Suppressor macrophage treated with lipopolysaccharide for 1 hour (primary cell): Measurements from ENCODE around the gene ZYG11B.
"Not testable (repeated sequence)": the region's sequence is repeated elsewhere in the genome, so short reads cannot be mapped to it uniquely, and the experiment has no call there.

Experiments used
- DNase-seq, 3 donors: peaks; one replicate each; pipeline ENCODE4 v3.0.0-alpha.2; 2020 to 2022

Gene ZYG11B

DNA sequence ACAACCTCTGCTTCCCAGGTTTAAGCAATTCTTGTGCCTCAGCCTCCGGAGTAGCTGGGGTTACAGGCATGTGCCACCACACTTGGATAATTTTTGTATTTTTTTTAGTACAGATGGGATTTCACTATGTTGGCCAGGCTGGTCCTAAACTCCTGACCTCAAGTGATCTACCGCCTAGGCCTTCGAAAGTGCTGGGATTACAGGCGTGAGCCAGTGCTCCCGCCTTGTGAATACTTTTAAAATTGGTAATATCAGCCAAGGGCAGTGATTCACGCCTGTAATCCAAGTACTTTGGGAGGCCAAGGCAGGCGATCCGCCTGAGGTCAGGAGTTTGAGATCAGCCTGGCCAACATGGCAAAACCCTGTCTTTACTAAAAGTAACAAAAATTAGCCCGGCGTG, 33.7 kb downstream of the ZYG11B start:
- no peak for DNase-seq

DNA sequence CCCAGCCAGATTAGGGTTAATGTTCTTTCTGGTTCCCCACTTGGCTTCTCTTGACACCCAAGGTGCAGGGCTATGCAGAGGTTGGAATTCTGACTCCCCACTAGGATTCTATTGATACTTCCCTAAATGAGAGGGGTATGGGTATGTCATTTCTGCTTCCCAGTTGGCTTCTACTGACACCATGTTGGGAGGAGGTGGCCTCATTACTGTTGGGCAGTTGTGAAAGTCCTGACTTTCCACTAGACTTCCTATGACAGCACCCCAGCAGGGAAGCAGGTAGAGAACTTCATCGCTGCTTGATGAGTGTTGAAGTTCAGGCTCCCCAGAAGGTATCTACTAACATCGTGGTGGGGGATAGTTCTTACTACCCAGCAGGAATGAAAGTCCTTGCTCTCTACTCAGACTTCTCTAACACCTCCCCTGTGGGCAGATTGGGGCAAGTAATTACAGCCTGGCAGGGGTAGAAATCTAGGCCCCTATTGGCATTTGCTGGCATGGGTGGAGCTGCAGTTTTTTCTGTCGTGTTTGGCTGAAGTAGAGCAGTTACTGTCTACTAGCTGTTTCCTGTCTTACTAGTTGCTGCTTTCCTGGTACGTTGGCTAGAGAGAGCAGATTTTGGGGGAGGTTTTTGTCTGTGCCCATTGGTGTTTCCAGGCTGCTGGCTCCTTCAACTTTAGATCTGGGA, 41.5 kb downstream of the ZYG11B start:
- DNase-seq, result peak; percentile 35 to 51 (median 46)

DNA sequence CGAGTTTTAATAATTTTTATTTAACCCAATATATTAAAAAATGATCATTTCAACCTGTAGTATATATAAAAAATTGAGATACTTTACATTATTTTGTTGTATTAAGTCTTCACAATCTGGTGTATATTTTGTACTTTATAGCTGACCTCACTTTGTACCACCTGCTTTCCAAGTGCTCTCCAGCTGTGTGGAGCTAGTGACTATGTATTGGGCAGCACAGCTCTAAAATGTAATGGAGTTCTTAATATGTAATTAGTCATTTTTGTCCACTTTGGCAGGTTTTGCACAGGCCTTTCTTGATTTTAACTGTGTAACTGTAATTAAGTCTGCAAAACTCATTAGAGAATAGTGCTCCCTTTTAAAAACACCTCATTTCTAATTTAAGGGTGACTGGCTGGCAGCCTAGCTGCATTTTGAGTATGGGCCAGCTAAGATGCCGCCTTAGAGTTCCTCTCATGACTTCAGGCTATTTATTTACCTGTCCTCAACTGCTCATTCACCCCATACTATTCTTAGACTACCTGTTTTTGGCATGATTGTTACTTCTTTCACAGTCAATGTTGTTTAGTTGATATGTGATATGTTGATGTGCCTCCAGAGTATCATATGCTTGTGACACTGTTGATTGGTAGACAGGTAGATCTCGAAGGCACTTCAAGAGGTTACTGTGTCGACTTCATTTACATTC, 43.2 kb downstream of the ZYG11B start:
- DNase-seq, result no peak

DNA sequence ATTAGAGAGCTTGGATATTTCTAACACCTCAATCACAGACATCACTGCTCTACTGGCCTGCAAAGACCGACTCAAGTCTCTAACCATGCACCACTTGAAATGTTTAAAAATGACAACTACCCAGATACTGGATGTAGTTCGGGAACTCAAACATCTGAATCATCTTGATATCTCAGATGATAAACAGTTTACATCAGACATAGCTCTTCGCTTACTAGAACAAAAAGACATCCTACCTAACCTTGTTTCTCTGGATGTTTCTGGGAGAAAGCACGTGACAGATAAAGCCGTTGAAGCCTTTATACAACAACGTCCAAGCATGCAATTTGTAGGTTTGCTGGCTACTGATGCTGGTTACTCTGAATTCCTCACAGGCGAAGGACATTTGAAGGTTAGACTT, 45.1 kb downstream of the ZYG11B start:
- DNase-seq, result no peak

DNA sequence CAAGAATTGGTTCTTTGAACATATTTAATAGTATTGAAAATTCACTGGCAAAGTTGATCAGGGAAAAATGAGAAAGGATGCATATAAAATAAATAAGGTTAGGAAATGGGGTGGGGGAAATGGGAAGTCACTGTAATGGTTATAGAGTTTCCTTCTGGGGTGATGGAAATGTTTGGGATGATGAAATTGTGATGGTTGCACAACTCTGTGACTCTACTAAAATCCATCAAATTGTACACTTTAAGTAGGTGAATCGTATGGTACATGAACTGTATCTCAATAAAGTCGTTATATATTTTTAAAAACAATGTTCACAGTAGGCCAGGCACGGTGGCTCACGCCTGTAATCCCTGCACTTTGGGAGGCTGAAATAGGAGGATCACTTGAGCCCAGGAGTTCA, 59.9 kb downstream of the ZYG11B start:
- no peak for DNase-seq

DNA sequence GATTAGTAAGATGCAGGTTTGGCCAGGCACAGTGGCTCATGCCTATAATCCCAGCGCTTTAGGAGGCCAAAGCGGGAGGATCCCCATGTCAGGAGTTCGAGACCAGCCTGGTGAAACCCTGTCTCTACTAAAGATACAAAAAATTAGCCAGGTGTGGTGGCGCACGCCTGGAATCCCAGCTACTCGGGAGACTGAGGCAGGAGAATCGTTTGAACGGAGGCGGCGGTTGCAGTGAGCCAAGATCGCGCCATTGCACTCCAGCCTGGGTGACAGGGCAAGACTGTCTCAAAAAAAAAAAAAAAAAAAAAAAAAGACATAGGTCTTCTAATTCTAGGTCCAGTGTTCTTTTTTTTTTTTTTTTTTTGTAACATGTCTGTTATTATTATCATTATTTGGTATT, 64.2 kb downstream of the ZYG11B start:
- not testable (repeated sequence) for DNase-seq

DNA sequence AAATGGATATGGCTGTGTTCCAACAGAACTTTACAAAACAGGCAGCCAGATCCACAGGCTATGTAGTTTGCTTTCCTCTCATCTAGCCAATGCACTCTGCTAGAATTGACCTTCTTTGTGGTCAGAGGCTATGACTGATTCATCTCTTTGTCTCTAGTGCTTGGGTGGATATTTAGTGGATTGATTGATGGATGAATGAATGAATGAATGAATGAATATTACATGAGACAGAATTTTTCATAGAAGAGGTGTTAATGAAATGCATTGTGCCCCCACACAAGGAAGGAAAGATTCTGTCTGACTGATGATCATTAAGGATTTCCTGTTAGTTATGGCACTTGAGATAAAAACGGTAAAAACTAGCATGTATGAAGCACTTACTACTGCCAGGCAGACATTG, 65.8 kb downstream of the ZYG11B start:
- DNase-seq, result no peak

DNA sequence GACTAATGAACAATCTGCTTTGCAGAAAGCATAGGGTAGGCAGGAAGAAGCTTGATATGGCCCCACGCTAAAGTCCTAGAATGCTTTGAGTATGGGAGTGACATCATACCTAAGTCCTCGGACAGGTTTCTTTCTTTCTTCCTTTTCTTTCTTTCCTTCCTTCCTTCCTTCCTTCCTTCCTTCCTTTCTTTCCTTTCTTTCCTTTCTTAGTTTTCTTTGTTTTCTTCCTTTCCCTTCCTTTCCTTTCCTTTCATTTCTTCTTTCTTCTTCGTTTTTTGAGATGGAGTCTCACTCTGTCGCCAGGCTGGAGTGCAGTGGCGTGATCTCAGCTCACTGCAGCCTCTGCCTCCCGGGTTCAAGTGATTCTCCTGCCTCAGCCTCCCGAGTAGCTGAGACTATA, 67.5 kb downstream of the ZYG11B start:
- not testable (repeated sequence) for DNase-seq

DNA sequence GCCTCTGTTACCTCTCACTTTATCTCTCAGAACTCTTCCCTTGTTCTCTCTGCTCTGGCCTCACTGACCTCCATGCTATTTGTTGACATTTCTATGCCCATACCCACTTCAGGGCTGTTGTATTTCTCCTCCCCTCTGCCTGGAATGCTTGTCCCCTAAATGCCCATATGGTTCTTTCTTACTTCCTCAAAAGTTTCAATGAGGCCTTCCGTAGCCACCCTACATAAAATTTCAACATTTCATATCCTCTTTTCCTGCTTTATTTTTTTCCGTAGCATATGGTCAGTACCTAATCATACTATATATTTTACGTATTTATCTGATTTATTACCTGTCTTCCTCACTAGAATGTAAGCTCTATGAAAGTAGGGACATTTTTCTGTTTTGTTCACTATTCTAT, 69.2 kb downstream of the ZYG11B start:
- DNase-seq, result peak; percentile 20 to 35 (median 30)

DNA sequence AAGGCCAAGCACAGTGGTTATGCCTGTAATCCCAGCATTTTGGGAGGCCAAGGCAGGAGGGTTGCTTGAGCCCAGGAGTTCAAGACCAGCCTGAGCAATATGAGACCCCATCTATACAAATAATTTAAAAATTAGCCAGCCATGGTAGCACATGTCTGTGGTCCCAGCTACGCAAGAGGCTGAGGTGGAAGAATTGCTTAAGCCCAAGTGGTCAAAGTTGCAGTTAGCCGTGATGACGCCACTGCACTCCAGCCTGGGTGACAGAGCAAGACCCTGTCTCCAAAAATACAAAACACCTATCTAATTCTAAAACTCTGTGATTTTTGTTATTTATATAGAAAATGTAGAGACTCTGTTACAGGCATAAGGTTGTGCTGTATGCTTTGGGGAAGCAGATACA, 72.1 kb downstream of the ZYG11B start:
- DNase-seq, result no peak

DNA sequence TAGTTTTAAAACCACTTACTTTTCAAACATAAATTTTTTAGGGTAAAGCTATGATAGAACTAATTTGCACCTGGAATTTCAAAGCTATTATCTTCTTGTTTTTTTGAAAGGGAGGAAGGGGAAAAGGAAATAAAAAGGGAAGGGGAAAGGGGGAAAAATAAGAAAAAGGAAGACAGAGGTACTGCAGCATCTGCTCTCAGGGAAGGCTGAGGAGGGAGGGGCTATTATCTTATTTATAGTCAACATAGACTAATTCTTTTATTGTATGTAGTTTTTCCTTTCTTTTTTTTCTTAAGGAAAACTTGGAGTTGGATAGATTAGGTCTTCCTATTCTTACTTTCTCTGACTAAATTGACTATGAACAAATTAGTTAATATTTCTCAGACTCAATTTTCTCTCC, 74.8 kb downstream of the ZYG11B start:
- DNase-seq, result no peak

DNA sequence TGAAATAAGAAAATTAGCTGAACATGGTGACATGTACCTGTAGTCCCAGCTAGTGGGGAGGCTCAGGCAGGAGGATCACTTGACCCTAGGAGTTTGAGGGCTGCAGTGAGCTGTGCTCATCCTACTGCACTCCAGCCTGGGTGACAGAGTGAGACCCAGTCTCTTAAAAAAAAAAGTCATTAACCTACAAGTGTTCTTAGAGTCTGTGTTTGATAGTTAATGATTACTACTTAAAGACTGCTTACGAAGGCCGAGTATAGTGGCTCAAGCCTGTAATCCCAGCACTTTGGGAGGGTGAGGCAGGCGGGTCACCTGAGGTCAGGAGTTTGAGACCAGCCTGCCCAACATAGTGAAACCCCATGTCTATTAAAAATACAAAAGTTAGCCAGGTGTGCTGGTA, 77.8 kb downstream of the ZYG11B start:
- DNase-seq, result not testable (repeated sequence)

DNA sequence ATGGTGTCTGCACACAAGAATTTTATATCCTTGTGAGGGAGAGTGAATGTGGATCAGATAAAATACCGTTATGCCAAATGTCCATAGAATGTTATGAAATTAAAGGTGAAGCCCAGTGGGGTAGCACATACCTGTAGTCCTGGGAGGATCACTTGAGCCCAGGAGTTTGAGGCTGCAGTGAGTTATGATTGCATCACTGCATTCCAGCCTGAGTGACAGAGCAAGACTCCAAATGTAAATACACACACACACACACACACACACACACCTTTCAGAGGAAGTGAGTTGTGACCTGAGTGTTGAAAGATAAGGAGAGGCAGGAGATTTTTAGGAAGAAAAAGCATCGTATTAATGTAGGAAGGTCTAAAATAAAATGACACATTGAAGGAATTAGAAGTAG, 88.2 kb downstream of the ZYG11B start:
- no peak for DNase-seq

DNA sequence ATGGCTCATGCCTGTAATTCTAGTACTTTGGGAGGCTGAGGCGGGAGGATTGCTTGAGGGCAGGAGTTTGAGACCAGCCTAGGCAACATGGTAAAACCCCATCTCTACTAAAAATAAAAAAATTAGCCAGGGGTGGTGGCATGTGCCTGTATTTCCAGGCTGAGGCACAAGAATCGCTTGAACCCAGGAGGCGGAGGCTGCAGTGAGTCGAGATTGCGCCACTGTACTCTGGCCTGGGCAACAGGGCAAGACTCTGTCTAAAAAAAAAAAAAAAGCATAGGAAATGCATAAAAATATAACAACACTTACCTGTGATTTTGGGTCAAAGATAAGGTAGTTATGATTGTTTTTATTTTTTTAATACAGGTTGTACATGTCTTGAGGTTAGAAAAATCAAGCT, 94.6 kb downstream of the ZYG11B start:
- not testable (repeated sequence) for DNase-seq

DNA sequence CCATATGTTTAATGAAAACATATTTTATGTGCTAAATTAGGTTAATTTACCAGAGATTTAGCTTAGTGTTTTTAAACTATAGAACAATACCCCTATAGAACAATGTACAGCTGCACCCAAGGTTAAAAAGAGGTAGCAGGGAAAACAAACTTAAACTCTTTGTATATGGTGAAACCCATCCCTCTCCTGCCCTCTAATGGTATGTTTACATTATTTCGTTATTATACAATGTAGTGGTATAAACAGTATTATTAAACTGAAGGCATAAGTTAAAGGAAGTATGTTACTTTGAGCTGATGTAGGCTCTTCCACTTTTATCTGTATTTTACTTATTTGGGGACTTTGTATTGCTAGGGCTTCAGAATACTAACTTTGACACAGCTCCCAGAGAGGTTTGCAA, 99.6 kb downstream of the ZYG11B start:
- no peak for DNase-seq

DNA sequence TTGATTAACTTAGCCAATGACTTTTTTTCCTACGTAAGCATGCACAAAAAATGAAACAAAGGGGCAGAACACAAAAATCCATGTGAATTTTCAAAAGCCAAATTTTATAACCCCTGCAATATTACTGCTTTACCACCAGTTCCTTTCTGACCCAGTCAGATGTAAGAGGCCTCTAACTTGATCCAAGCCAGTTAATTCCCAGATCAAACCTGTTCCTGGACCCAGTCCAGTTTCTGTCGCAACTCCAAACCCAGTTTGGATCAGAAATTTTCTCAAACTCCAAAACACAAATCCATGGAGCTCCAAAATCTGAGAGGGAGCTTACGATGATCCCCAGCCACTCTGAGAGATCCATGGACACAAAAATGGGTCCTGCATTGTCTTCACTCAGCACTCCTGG, 108.5 kb downstream of the ZYG11B start:
- no peak for DNase-seq

DNA sequence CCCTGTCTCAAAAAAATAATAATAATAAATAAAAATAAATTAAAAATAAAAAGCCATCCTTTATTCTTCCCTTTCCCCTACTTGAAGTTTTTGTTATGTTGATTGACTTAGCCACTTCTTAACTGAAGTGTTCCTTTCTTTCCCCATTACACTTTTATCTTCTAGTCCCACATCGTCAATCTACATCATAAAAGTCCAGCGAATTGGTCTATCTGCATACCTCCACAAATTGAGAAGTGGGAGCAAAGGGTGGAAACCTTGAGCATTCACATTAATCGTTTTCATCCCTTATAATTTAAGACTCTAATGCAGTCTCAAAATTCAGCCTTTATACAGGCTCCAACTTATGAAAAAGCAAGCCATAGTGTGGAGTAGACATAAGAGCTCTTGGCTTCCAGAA, 109.8 kb downstream of the ZYG11B start:
- no peak for DNase-seq

DNA sequence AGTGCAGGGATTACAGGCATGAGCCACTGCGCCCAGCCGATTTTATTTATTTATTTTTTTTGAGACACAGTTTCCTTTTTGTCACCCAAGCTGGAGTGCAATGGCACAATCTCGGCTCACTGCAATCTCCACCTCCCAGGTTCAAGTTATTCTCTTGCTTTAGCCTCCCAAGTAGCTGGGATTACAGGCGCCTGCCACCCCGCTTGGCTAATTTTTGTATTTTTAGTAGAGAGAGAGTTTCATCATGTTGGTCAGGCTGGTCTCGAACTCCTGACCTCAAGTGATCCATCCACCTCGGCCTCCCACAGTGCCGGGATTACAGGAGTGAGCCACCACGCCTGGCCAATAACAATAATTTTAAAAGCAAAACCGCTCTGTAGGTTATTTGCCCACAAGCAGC, 112.9 kb downstream of the ZYG11B start:
- not testable (repeated sequence) for DNase-seq

DNA sequence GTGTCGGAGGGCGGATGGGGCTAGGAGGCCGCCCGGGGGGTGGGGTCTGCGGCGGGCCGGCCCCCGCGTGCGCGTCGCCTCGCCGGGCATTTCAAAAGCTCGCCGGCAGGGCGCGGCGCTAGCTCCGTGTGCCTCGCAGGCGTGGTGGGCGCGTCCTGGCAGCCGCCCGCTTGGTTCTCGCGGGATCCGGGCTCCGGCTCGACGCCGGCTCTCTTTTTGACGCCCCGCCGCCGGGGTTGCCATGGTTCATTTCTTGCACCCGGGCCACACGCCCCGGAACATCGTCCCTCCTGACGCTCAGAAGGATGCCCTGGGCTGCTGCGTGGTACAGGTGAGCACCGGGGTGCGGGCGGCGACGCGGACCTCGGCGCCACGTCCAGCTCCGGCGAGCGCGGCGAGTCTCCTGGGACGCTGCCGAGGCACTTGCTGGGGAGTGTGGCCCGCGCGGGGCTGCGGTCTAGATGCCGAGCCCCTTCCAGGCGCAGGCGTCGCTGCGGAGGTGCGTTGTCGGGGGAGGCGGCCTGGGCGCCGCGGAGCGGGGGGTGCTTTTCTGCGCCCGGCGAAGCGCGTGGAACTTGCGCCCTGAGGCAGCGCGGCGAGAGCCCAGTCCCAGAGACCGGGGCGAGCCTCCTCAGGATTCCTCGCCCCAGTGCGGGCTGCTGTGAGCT, 116.5 kb downstream of the ZYG11B start, which contains the start of gene ZYG11A:
Gene ZYG11A, plus strand, starts transcription at position 118 of the 668 bp plus-strand sequence. Its CDS starts 124 bp downstream, at position 242.
- peak; percentile 73 to 88 (median 78) for DNase-seq

DNA sequence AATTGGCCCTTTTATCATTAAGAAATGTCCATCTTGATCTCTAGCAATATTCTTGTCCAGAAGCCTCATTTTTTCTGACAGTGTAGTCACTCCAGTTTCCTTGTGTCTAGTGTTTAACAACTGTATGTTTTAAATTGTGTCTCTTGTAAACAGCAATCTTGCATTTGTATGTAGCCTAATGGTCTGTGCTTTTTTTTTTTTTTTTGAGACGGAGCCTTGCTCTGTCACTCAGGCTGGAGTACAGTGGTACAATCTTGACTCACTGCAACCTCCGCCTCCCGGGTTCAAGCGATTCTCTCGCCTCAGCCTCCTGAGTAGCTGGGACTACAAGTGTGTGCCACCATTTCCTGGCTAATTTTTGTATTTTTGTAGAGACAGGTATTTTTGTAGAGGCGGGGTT, 118.9 kb downstream of the ZYG11B start:
- DNase-seq, result not testable (repeated sequence)

DNA sequence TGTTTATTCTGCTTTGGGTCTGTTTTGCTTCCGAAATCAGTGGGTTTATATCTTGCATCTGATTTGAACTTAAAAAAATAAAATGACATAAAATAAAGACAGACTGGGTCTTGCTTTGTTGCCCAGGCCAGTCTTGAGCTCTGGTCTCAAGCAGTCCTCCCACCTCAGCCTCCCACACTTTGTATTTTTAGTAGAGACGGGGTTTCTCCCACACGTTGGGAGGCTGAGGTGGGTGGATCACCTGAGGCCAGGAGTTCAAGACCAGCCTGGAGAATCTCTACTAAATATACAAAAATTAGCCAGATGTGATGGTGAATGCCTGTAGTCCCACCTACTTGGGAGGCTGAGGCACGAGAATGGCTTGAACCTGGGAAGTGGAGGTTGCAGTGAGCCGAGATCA, 122.2 kb downstream of the ZYG11B start:
- DNase-seq, result no peak

DNA sequence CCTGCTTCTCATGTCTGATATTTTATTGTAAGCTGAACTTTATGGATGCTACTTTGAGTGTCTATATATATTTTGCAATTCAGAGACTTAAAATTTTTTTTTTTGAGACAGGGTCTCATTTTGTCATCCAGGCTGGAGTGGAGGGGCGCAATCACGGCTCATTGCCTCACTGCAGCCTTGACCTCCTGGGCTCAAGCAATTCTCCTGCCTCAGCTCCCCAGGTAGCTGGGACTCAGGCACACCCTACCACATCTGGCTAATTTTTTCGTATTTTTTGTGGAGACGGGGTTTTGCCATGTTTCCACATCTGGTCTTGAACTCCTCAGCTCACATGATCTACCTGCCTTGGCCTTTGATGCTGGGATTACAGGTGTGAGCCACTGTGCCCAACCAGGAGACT, 124.7 kb downstream of the ZYG11B start:
- no peak for DNase-seq

DNA sequence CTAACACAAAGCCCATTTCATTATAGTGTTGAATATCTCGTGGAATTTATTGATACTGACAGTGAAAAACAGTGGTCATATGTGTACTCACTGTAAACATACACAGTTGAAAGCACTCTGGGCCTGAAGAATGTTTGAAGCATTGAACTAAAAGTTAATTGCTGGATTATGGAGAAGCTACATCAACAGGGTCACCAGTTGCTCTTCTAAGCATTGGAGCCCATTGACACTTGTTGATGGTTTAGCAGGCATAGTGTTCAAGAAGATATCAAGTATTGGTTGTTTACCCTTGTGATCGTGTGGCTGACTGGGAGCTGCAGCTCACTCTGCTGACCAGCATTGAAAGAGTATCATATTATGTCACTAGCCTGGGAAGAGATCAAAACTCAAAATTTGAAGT, 126.6 kb downstream of the ZYG11B start:
- DNase-seq, result no peak

DNA sequence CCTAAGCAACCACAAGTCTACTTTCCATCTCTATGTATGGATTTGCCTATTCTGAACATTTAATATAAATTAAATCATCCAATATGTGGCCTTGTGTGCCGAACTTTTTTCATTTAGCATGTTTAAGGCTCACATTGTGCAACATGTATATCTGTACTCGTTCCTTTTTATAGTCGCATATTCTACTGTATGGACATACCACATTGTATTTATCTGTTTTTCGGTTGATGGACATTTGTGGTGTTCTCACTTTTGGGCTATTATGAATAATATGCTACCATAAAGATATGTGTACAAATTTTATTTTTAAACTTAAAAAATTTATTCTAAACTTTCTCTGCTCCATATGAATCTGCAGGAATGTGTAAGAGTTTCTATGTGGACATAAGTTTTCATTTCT, 129.3 kb downstream of the ZYG11B start:
- no peak for DNase-seq
